GM04504 (cell line): ENCODE measurements around the gene PDPK1.
"Not testable (repeated sequence)": the region's sequence is repeated elsewhere in the genome, so short reads cannot be mapped to it uniquely, and the experiment has no call there.

Experiments
- DNase-seq: peaks from one replicate; pipeline ENCODE4 v3.0.0-alpha.2; 2012; ENCODE audit warnings: low read depth

Gene PDPK1

DNA sequence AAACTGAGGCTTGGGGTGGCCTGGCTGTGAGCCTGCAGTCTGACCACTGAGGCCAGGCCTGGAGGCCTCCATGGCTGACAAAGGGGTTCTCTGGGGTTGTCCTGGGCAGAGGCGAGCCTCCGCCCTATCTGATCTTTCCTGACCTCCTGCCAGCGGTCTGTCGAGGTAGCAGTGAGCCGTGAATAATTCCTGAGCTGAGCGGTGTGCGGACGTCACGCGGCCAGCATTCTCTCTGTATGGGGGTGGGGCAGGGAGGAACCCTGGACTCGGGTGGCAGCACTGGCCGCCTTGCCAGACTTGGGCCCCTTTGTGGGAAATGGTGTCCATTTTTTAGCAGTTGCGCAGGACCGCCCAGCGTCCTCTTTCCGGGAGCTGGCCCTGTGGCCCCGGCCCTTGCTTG, 74.1 kb downstream of the PDPK1 start:
- DNase-seq: not testable (repeated sequence)

DNA sequence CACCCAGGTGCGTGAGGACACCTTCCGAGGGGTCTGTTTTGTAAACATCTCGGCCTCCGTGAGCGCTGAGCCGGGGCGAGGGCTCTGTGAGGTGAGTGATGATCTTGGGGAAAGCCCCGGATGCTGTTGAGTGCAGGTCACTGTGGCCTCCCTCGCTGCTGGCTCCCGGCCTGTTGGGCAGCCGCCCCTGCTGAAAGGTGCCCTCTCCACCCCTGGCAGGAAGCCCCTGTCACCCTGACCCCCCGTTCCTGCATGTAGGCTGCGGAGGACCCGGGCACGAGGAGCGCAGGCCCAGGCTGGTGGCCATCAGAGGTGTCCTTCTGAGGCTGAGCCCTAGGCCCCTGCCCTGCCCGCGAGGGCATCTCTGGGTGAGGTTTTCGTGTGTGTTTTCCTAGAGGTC, 75.4 kb downstream of the PDPK1 start:
- not testable (repeated sequence) for DNase-seq

DNA sequence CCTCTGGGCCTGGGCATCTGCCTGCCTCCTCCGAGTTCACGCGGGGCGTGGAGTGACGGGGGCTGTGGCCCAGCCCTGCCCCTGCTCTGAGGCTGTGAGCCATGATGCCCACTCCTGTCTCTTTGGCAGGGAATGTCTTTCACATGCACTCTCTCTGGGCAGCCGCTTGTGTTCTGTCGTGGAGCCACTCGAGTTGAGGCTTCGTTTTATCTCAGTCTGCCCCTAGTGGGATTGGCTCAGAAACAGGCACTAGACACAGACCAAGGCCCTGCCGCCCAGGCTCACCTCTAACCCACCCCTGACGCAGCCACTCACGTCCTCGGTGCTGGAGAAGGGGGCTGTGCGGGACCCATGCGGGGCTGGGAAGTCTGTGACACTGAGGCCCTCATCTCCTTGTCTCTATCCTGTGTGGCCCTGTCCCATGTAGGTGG, 77.0 kb downstream of the PDPK1 start:
- no peak for DNase-seq

DNA sequence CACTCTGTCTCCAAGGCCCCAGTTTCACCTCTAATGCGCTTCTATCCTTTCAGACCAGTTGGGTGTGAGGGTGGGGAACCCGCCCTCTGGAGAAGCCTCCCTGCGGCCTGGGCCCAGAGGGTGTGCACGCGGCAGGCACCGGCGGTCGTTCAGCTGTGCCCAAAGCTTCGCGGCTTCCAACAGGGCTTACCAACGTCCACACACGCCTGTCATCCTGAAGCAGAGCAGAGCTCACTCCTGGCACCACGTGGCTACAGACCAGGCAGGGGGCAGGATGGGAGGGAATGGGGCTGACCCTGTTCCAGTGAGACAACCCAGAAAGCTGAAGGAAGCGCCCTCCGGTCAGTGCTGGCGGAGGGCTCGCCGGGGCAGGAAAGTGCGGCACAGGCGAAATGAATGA, 81.1 kb downstream of the PDPK1 start:
- DNase-seq: not testable (repeated sequence)

DNA sequence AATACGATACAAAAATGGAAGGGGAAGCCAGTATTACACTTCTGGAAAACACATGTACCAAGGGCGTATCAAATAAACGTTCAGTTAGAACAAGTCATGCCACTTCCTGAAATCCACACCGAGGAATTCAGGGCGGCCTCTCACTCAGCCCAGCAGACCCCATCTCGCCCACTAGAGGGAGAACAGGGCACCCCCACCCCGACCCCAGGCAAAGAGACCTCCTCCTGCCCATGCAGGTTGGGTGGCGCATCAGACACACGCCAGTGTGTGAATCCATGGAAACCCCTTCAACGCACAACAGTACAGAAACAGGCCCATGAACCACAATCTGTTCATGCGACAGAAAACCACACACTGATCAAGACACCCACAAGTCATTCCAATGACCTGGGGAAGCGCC, 81.8 kb downstream of the PDPK1 start:
- not testable (repeated sequence) for DNase-seq

DNA sequence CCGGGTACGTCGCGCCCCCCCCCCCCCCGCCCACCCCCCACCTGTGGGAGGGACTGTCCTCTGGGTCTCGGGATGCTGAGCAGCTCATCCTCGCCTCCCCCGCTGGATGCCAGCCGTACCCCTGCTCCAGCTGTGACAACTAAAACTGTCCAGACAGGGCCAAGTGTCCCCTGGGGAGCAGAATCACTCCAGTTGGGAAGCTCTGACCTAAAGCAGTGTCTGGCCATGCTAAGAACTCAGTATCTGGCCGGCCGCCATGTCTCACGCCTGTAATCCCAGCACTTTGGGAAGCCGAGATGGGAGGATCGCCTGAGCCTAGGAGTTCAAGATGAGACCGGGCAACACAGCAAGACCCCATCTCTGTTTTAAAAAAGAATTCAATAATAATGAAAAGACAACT, 83.0 kb downstream of the PDPK1 start:
- DNase-seq: not testable (repeated sequence)

DNA sequence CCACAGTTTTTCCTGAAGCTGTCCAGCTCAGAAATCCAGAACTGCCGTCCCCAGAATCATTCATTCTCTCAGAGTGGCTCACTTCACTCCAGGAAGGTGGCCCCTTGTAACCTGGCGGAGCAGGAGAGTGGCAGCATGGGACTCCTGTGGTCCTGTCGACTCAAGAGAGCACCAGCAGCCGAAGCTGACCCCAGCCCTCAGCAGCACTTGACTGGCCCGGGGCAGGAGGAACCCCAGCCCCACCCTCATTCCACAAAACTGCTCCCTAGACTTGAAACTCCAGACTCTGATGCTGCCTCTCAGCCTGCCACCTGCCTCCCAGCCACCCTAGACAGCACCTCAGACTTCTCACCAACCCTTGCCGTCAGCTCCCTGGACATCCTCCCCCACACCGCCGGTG, 83.6 kb downstream of the PDPK1 start:
- DNase-seq: not testable (repeated sequence)

DNA sequence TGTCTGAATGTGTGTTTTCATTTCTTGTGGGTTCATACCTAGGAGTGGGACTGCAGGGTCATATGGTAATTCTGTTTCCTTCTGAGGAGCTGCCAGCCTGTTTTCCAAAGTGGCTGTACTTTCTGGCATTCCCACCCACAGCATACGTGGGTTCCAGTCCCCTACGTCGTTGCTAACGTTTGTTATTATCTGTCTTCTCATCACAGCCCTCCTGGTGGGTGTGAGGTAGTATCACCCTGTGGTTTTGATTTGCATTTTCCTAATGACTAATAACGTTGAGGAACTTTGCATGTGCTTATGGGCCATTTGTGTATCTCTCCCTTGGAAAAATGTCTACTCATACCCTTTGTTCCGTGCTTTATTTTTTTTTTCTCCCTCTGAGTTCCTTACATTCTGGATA, 89.3 kb downstream of the PDPK1 start:
- DNase-seq: not testable (repeated sequence)

DNA sequence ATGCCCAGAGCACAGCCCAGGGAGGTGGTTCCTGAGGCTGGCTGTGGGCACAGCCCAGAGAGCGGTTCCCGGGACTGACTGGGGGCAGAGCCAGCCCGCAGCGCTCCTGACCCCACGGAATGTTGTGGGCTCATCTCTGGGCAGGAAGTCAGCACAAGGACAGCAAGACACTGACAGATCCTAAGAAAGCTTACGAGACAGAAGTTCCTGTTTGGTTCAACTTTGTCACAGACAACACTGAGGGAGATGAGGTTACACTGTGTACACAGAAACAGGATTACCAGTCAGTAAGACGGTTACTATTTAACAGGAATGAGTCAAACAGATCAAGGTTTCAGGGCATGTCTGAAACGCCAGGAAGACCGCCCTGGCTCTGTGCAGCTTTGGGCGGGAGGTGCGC, 93.4 kb downstream of the PDPK1 start:
- DNase-seq: not testable (repeated sequence)

DNA sequence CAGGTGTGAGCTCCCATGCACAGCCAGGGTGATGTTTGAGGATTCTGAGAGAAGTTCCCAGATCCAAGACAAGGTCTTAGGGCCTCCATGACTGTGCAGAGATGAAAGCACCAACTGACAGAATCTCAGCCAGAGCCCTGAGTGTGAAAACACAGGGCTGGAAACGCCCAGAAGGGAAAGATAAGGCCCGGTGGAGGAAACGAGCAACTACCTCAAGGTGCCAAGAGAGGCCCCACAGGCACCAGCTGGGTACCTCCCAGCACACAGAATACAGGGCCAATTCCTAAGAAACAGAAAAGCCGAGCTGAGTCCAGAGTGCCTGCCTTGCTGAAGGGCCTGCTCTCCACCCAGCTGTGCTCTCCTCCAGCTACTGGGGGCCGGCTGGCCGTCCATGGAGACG, 94.5 kb downstream of the PDPK1 start:
- DNase-seq: not testable (repeated sequence)

DNA sequence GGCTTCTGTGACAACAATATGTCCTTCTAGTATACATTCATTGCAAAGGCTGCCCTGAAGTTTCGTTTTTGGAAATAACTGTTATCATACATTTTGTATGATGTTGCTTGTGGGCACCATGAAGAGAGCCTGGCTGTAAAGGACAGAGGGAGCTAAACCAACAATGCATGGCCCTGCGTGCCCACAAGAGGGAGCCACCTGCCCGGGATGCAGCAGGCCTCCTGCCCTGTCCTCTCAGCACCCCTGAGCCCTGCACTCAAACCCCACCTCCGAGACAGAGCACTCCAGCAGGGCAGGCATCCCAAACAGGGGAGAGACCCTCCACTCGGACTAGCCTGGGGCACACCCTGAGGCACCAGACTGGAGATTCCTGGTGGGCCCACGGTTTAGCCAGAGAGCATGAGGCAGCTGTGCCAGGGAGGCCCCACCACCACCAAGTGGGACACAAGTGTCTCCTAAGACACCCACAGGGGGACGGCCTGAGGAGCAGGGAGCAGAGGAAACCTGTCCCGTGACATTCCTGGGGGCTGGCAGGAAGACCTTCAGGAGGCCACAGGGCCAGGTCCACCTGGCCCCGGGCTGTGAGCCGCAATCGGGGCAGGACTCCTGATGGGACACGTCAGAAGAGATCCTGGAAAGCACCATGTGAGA, 101.4 kb downstream of the PDPK1 start:
- DNase-seq: not testable (repeated sequence)

DNA sequence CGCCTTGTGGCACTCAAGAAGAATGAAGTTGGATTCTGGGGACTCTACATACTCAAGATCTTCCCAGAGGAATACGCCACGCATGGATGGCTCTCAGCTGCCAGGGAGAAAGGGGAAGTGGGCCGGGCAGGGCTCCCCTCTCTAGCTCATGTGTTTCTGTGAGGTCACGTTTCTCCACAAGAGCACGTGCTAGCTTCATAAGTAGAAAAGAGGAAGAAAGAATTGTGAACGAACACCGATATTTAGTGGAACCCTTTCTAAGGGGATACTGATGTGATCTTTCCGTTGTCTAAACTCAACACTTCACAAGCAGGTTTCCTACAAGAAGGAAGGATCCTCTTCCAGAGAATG, 101.9 kb downstream of the PDPK1 start:
- not testable (repeated sequence) for DNase-seq

DNA sequence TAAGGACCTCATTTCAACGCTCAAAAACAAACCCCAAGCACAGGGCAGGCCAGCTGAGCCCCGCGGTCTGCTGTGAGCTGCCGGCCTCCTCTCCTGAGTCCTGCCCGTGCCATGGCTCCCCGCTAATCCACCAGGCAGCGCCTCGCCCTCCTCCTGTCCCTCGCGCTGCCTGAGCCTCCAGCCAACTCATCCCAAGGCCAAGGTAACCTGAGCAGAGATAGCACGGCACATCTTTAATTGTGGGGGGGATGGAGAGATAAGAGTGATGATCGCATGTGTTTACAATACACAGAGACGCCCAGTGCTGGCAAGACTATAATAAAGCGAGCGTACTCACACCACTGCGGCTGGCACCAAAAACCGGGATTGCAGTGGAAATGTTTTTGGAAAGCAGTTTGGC, 104.7 kb downstream of the PDPK1 start:
- DNase-seq: not testable (repeated sequence)

DNA sequence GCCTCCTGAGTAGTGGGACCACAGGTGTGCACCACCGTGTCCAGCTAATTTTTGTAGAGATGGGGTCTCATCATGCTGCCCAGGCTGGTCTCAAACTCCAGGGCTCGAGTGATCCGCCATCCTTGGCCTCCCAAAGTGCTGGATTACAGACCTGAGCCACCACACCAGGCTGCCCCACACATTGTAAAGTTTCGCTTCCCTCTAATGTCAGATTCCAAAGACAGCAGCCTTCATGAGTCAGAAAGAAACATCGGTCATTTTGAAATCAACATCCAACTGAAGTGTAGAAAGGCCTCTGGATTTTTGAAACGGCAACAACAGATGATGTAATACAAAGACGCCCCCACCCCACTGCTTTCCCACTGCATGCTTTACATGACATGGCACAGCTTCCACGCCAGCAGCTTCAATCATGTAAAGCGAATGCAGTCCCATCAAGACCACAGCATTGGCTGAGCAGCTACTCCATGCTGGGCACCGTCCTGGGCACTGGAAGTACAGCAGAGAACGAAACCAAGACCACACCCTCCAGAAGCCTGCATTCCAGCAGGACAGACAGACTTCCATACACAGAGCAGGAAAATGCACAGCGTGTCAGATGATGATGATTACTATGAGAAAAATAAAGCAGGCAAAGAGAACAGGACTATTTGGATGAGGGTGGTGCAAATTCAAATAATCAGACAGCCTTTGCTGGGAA, 107.1 kb downstream of the PDPK1 start:
- not testable (repeated sequence) for DNase-seq

DNA sequence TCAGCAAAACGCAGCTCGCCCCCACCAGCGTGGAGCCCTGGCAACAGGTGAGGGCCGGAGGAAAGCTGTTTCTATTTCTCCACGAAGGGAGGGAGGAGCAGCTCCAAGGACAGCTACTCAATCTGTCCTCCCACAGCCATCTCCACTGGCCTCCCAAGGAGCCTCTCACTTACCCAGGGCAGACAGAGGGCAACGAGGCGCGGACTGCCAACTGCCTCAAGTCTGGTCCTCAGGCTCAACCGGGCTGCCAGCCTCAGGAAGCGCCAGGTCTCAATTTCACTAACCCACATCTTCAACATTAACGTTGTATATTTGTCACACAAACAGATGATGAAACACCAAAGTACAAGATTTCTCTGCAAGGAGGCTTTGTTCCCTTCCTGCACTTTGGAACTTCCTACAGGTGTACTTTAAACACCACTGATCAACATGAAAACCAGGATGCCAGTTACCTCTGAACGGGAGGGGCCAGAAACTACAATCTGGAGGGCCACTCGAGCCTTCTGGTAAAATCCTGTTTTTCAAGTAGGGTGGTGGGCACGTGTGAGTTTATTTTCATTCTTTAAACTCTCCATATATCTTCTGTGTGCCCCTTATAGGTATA, 113.5 kb downstream of the PDPK1 start:
- DNase-seq: not testable (repeated sequence)
